ENCODE results near the gene GABRA4.

GABRA4 gene

GRCh38 chr4:46993075-46994006, at the start of gene GABRA4:
TSS of gene GABRA4 (minus strand) at chr4:46993581. CDS start at chr4:46993424, 157 bp downstream.
- no peak for DNase-seq (ENCODE audit: low read depth)

GRCh38 chr4:47040828-47041227, 47.4 kb upstream of the GABRA4 start:
- no peak for DNase-seq (ENCODE audit: low read depth)

- no peak for DNase-seq (ENCODE audit: low read depth)
These were observed 44.9 kb upstream of the GABRA4 start for GRCh38 chr4:47038263-47038662.

- peak; percentile 25 for DNase-seq (ENCODE audit: low read depth)
These were observed 39.2 kb upstream of the GABRA4 start for GRCh38 chr4:47032405-47033106.

GRCh38 chr4:47031751-47032404, 38.5 kb upstream of the GABRA4 start:
- DNase-seq (ENCODE audit: low read depth), result no peak

GRCh38 chr4:47031011-47031678, 37.8 kb upstream of the GABRA4 start, which contains the start of gene GABRB1:
TSS of gene GABRB1 (plus strand) at chr4:47031567.
- peak; percentile 50 for DNase-seq (ENCODE audit: low read depth)

GRCh38 chr4:47017494-47017893, 24.1 kb upstream of the GABRA4 start:
- DNase-seq (ENCODE audit: low read depth), result no peak

GRCh38 chr4:47017081-47017480, 23.7 kb upstream of the GABRA4 start:
- DNase-seq (ENCODE audit: low read depth), result no peak

GRCh38 chr4:47013373-47013772, 20.0 kb upstream of the GABRA4 start:
- no peak for DNase-seq (ENCODE audit: low read depth)

GRCh38 chr4:47012676-47013075, 19.3 kb upstream of the GABRA4 start:
- DNase-seq (ENCODE audit: low read depth), result no peak

- no peak for DNase-seq (ENCODE audit: low read depth)
These were observed 17.6 kb upstream of the GABRA4 start for GRCh38 chr4:47010912-47011446.

GRCh38 chr4:47010347-47010911, 17.0 kb upstream of the GABRA4 start:
- no peak for DNase-seq (ENCODE audit: low read depth)

GRCh38 chr4:47002580-47002979, 9.2 kb upstream of the GABRA4 start:
- DNase-seq (ENCODE audit: low read depth), result no peak

GRCh38 chr4:47000406-47000805, 7.0 kb upstream of the GABRA4 start:
- no peak for DNase-seq (ENCODE audit: low read depth)

GRCh38 chr4:46999566-46999965, 6.2 kb upstream of the GABRA4 start:
- DNase-seq (ENCODE audit: low read depth), result no peak

GRCh38 chr4:46994007-46994405, 625 bp upstream of the GABRA4 start:
- DNase-seq (ENCODE audit: low read depth), result no peak

GRCh38 chr4:46992338-46992737, 1.0 kb downstream of the GABRA4 start:
- DNase-seq (ENCODE audit: low read depth), result no peak

- no peak for DNase-seq (ENCODE audit: low read depth)
These were observed 6.3 kb downstream of the GABRA4 start for GRCh38 chr4:46986922-46987638.

- DNase-seq (ENCODE audit: low read depth), result no peak
These were observed 8.6 kb downstream of the GABRA4 start for GRCh38 chr4:46984781-46985180.

- no peak for DNase-seq (ENCODE audit: low read depth)
These were observed 12.5 kb downstream of the GABRA4 start for GRCh38 chr4:46980851-46981250.

- DNase-seq (ENCODE audit: low read depth), result no peak
These were observed 13.7 kb downstream of the GABRA4 start for GRCh38 chr4:46979726-46980125.
